OCI-LY1 (cell line): ENCODE measurements around the gene FAM229A.

Experiments
- H2AFZ ChIP-seq: fragments of 200-600 bp; sonication (generic), shearing (Covaris generic); 2 replicates; pipeline ENCODE4 v1.6.0; 2014; ENCODE audit warnings: antibody characterized with exemption, mild to moderate bottlenecking, low read length
- H3F3A ChIP-seq: fragments of 200-600 bp; sonication (generic), shearing (Covaris generic); 2 replicates; pipeline ENCODE4 v1.6.0; 2014; ENCODE audit warnings: mild to moderate bottlenecking, antibody characterized with exemption, low read length, moderate library complexity; ENCODE audit not compliant: insufficient read depth
- H3K27ac ChIP-seq: fragments of 200-600 bp; sonication (generic); 2 replicates; pipeline ENCODE4 v1.5.1; 2014; ENCODE audit warnings: low read length, mixed run types, mild to moderate bottlenecking, low read depth; ENCODE audit not compliant: poor library complexity, severe bottlenecking
- H3K27me3 ChIP-seq: fragments of 200-600 bp; sonication (generic); 2 replicates; pipeline ENCODE4 v1.6.0; 2014; ENCODE audit warnings: antibody characterized with exemption, mild to moderate bottlenecking, low read length, moderate library complexity; ENCODE audit not compliant: insufficient read depth
- H3K36me3 ChIP-seq: fragments of 200-600 bp; sonication (generic); 2 replicates; pipeline ENCODE4 v1.6.1; 2014; ENCODE audit warnings: mild to moderate bottlenecking, antibody characterized with exemption, low read length, moderate library complexity, mixed read lengths; ENCODE audit not compliant: insufficient read depth
- H3K4me1 ChIP-seq: fragments of 200-600 bp; sonication (generic); 2 replicates; pipeline ENCODE4 v1.5.1; 2014; ENCODE audit warnings: mild to moderate bottlenecking, low read length, moderate library complexity; ENCODE audit not compliant: insufficient read depth, severe bottlenecking
- H3K4me2 ChIP-seq: fragments of 200-600 bp; sonication (generic), shearing (Covaris generic); 2 replicates; pipeline ENCODE4 v1.6.1; 2014; ENCODE audit warnings: low read length
- H3K4me3 ChIP-seq: fragments of 200-600 bp; sonication (generic); 2 replicates; pipeline ENCODE4 v1.5.1; 2014; ENCODE audit warnings: low read length, low read depth, mild to moderate bottlenecking, mixed read lengths; ENCODE audit not compliant: poor library complexity, severe bottlenecking
- H3K79me2 ChIP-seq: fragments of 200-600 bp; shearing (Covaris generic); 2 replicates; pipeline ENCODE4 v1.6.1; 2016; ENCODE audit warnings: mixed run types, low read length, mixed read lengths; ENCODE audit not compliant: insufficient read depth
- H3K9ac ChIP-seq: fragments of 200-600 bp; sonication (generic), shearing (Covaris generic); 2 replicates; pipeline ENCODE4 v1.6.1; 2014; ENCODE audit warnings: mild to moderate bottlenecking, low read length, mixed read lengths
- H3K9me2 ChIP-seq: fragments of 200-600 bp; sonication (generic), shearing (Covaris generic); 2 replicates; pipeline ENCODE4 v1.6.1; 2014; ENCODE audit warnings: low read depth, mild to moderate bottlenecking, low read length, mixed read lengths
- H3K9me3 ChIP-seq: fragments of 200-600 bp; shearing (Covaris generic); 2 replicates; pipeline ENCODE4 v1.6.1; 2014; ENCODE audit warnings: low read length, mixed read lengths
- H4K20me1 ChIP-seq: fragments of 200-600 bp; sonication (generic), shearing (Covaris generic); 2 replicates; pipeline ENCODE4 v1.6.0; 2016; ENCODE audit warnings: mild to moderate bottlenecking, low read length; ENCODE audit not compliant: insufficient read depth
- EZH2 ChIP-seq: fragments of 200-600 bp; sonication (generic), shearing (Covaris generic); IDR thresholded peaks from 2 replicates; pipeline ENCODE4 v1.8.0; 2017; ENCODE audit warnings: borderline replicate concordance, mixed run types, mild to moderate bottlenecking, antibody characterized with exemption, low read length, moderate library complexity, mixed read lengths
- TF ChIP-seq, protein P1 (sequence below): fragments of 200-600 bp; sonication (generic), shearing (Covaris generic); IDR thresholded peaks from 2 replicates; pipeline ENCODE4 v1.5.1; 2017; ENCODE audit warnings: mild to moderate bottlenecking, antibody characterized with exemption, low read length, moderate library complexity, mixed read lengths

Gene FAM229A

DNA sequence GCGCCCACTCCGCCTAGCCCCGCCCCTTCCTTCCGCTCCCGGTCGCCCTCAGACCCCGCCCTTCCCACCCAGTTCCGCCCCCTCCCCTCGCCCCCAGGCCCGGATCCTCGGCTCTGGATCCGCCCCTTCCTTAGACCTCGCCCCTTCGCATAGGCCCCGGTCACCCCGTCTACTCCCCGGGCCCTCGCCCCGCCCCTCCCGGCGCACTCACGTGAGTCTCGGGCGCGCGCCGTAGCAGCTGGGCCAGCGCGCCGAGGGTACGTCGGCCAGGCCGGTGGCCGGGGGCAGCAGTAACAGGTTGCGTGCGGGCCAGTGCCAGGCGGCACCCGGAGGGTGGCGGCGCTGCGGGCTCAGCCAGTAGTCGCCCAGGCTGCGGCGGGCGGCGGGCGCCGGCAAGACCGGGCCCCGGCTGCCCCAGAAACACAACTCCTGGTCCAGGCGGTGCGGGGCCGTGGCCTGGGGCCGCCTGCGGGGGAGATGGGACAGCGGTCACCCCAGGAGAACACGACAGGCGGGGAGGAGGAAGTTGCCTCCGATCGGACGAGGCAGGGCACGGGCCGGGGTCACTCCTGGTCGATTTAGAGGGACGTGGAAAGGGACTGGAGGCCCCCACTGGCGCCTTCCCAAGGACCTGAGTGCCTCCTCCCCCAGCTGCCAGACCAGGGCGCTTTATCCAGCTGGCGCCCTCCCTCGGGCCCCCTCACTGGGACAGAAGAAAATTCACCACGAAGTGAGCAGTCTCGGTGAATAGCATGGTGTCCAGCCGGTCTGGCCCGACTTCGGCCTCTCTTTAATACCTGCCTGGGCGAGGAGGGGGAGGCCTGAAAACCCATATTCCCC, 10.7 kb downstream of the FAM229A start:
- H3K4me2 ChIP-seq = peak overlapping the region; percentile 75
- peaks cover 13% of the 10 kb centered on the region for H3K4me1 ChIP-seq
- H3K9me3 ChIP-seq = no peaks in the 10 kb centered on the region
- H3K27me3 ChIP-seq = no peaks in the 10 kb centered on the region
- no peaks in the 10 kb centered on the region for H3K9me2 ChIP-seq
- H3K79me2 ChIP-seq = no peaks in the 10 kb centered on the region
- no peak overlapping the region for H2AFZ ChIP-seq
- no peaks in the 10 kb centered on the region for H3K36me3 ChIP-seq
- H3K4me3 ChIP-seq = peak overlapping the region; percentile 66
- no peaks in the 10 kb centered on the region for H4K20me1 ChIP-seq
- no peak for TF ChIP-seq EZH2
- TF ChIP-seq, protein P1, sequence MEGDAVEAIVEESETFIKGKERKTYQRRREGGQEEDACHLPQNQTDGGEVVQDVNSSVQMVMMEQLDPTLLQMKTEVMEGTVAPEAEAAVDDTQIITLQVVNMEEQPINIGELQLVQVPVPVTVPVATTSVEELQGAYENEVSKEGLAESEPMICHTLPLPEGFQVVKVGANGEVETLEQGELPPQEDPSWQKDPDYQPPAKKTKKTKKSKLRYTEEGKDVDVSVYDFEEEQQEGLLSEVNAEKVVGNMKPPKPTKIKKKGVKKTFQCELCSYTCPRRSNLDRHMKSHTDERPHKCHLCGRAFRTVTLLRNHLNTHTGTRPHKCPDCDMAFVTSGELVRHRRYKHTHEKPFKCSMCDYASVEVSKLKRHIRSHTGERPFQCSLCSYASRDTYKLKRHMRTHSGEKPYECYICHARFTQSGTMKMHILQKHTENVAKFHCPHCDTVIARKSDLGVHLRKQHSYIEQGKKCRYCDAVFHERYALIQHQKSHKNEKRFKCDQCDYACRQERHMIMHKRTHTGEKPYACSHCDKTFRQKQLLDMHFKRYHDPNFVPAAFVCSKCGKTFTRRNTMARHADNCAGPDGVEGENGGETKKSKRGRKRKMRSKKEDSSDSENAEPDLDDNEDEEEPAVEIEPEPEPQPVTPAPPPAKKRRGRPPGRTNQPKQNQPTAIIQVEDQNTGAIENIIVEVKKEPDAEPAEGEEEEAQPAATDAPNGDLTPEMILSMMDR = no peak
- no peaks in the 10 kb centered on the region for H3F3A ChIP-seq
- no peak overlapping the region for H3K27ac ChIP-seq
- H3K9ac ChIP-seq = peak overlapping the region; percentile 68

DNA sequence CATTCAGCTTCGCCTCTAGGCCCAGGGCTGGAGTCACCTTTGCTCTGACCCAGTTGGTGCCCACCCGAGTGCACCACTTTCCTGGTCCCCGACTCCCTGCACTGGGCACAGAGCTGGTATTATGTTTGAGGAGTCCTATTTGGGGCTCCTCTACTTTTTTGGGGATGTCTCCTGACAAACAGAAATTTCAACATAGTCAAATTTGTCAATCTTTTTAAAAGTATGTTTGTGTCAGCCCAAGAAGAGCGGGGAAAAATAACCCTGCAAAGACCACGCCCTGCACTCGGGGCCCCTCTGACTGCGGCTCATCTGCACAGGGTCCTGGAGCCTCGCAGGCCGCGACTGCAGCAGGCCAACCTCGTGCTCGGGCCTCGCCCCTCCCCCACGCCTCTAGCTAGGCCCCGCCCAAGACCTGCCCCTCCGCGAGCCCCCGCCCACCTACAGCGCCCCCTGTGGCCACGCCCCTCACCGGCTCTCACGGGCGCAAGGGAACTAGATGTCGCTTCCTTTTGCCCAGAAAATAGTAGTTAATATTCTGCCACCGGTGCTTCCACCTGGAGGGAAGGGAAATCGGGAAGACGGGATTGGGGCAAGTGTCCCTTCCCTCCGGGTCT, 11.4 kb downstream of the FAM229A start:
- Histone ChIP-seq H3K4me2 (peak overlapping the region; percentile 75), H2AFZ (no peak overlapping the region), H3K9me3 (no peaks in the 10 kb centered on the region), H3K4me1 (peaks cover 13% of the 10 kb centered on the region), H3K36me3 (no peaks in the 10 kb centered on the region), H3K9me2 (no peaks in the 10 kb centered on the region), H3F3A (no peaks in the 10 kb centered on the region), H3K27me3 (peaks cover 4% of the 10 kb centered on the region; the same call in 1 of the 2 replicates), H3K79me2 (no peaks in the 10 kb centered on the region), H4K20me1 (no peaks in the 10 kb centered on the region), H3K27ac (no peak overlapping the region), H3K4me3 (peak overlapping the region; percentile 66), H3K9ac (peak overlapping the region; percentile 30; the same call in 1 of the 2 replicates)
- TF ChIP-seq, protein P1 = peak; percentile 65
- TF ChIP-seq EZH2 = no peak

DNA sequence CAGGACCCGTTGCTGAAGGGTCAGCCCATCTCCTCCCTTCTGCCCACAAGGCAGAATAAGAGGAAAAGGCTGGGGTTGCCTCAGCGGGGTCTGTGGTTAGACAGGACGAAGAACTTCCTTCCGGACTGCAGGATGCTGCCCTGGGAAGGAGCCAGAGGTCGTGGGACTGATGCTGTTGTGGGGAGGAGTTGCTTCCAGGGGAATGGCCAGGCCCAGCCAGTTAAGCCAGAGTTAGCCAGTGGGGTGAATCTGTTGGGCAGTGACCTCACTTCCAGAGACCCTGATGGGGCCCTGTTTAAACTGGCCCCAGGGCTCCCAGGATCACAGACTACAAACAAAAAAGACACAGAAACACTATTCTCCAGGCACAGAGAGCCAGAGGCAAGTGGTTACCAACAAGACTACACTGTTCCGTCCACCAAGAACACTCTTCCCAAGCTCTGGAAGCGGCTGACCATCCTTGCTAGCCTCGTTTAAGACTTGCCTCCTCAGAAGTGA, 13.0 kb downstream of the FAM229A start:
- Histone ChIP-seq H3K9me2 (no peaks in the 10 kb centered on the region), H2AFZ (no peak overlapping the region), H3K27ac (no peak overlapping the region), H4K20me1 (no peaks in the 10 kb centered on the region), H3K9ac (no peak overlapping the region), H3K36me3 (no peaks in the 10 kb centered on the region), H3K4me2 (no peak overlapping the region), H3K4me3 (no peak overlapping the region), H3K27me3 (peaks cover 4% of the 10 kb centered on the region), H3F3A (no peaks in the 10 kb centered on the region), H3K9me3 (no peaks in the 10 kb centered on the region), H3K4me1 (peaks cover 13% of the 10 kb centered on the region), H3K79me2 (no peaks in the 10 kb centered on the region)
- no peak for TF ChIP-seq EZH2
- TF ChIP-seq, protein P1 = no peak
